ENCODE measurements around the gene PIAS3. TPM values are rescaled to one million over a fixed set of nuclear protein-coding genes. Genes with fewer than 3 reads are reported as not detected.
A peak's percentile ranks its signal among the peaks of the same experiment; 100 is the strongest.

PIAS3 gene
- total and polyA plus RNA-seq, 10 of the 15 experiments (the other 5 are each of a cell fraction or from before 2014, with no cell fraction given), result 0.85 to 14.9 (median 10.6) TPM

DNA sequence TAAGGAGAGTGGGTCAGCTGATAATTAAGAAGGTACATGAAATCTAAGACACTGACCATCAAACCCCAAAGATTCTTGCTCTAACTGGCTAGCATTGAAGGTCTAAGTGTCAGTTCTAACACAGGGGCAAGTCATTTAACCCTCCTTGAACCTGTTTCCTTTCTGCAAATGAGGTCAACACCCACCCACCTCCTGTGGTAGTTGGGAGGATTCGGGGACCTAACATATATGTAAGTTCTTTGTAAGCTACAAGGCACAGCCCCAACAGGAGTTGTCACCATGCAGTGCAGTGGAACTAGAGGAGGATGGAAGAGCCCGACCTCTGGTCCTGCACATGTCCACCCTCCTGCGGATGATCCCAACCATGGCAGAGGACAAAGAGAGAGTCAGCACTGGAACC lies 11.1 kb downstream of the PIAS3 start:
- BruUV-seq (replicated peaks), result no TSS peak
- no peaks in the 10 kb centered on the region for H4K20me1 ChIP-seq (ENCODE audit: control insufficient read depth, insufficient read depth)
- FAIRE-seq (no peak), ATAC-seq (no peak), DNase-seq (ENCODE audit: low read depth, low spot score) (no peak)
- no peak overlapping the region for H3K9ac ChIP-seq (ENCODE audit: control insufficient read depth, insufficient read depth, low read length)
- H3K9me3 ChIP-seq (replicated peaks; ENCODE audit: control insufficient read depth, insufficient read depth, low read length), result no peaks in the 10 kb centered on the region
- H3K4me1 ChIP-seq (ENCODE audit: control insufficient read depth, insufficient read depth, low read length), result peaks cover 15% of the 10 kb centered on the region
- in situ Hi-C loops (cut with MboI), result loop anchor here (5.0 kb wide), 1 partner anchor 159 kb away; no protein-coding TSS in a partner anchor
- H3K36me3 ChIP-seq (ENCODE audit: control insufficient read depth in 2 of 2, insufficient read depth in 2 of 2, low read length in 1 of 2), result peaks cover 0 to 14% of the 10 kb centered on the region in 2 experiments
- ChIA-PET RAD21 (ENCODE audit: unreplicated experiment) (interaction anchor here (4.5 kb wide), 1 partner anchor 10 kb away, joined by 69 read pairs; the partner anchor contains the start of gene PIAS3), POLR2A (interaction anchor here (1.0 to 1.7 kb wide), 3 partner anchors 9 to 164 kb away, joined by 3 to 6 read pairs (median 5); partner anchors contain the start of gene PIAS3), SMC1A (ENCODE audit: uncharacterized antibody, unreplicated experiment) (interaction anchor here (0.6 to 5.5 kb wide), 6 partner anchors 11 to 132 kb away, joined by 3 to 54 read pairs (median 3); partner anchors contain the start of gene PIAS3), CTCF (interaction anchor here (1.1 to 8.2 kb wide), 7 partner anchors 10 to 164 kb away, joined by 3 to 172 read pairs (median 45); partner anchors contain the start of genes ITGA10, PIAS3, POLR3C and RNF115)
- H3K4me3 ChIP-seq, result no peak overlapping the region
- TF ChIP-seq BMI1 (IDR thresholded peaks at IDR 0.05; ENCODE audit: borderline replicate concordance) (no peak), TCF7 (IDR thresholded peaks at IDR 0.05; ENCODE audit: borderline replicate concordance) (no peak), BACH1 (IDR thresholded peaks at IDR 0.05; ENCODE audit: borderline replicate concordance) (no peak), YBX1 (IDR thresholded peaks at IDR 0.05) (no peak), CREB1 (IDR thresholded peaks at IDR 0.05; ENCODE audit: low read depth) (no peak)
- no peak overlapping the region for H3K4me2 ChIP-seq (ENCODE audit: control insufficient read depth, insufficient read depth)
- intact Hi-C loops (cut with micrococcal nuclease; ENCODE audit: unreplicated experiment), result no loop called here
- 69% methylated on average over 3 of the region's 3 CpGs for WGBS (ENCODE audit: insufficient coverage, insufficient replicate concordance, low lambda C conversion rate, missing lambda C conversion rate)
- no peaks in the 10 kb centered on the region for H3K79me2 ChIP-seq (ENCODE audit: control insufficient read depth, insufficient read depth, low read length)
- H3K27me3 ChIP-seq (replicated peaks in 1 of 2; ENCODE audit: control insufficient read depth in 2 of 2, insufficient read depth in 2 of 2, low read length in 1 of 2), result no peaks in the 10 kb centered on the region
- no peak overlapping the region for H3K27ac ChIP-seq (ENCODE audit: control insufficient read depth, insufficient read depth)
- H2AFZ ChIP-seq (ENCODE audit: control insufficient read depth, low read depth, low read length), result no peak overlapping the region

DNA sequence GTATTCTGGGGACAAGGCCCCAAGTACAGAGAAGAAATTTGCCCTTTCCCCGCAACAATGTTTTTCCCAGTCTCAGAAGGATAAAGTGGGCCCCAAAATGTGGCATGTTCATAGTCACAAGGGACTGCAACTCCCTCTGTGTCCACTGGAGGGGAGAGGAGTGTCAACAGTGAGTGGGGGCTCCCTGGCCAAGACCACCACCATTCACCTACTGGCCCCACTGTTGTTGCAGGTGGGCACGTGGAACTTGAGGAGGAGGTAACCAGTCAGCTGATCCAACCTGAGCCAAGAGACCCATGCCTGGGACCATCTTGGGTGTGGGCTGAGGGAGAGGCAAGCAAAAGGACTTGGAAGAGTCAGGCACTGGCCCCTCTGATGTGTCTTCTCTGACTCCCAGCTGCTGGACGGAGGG lies 12.7 kb downstream of the PIAS3 start:
- no peaks in the 10 kb centered on the region for H3K27me3 ChIP-seq (replicated peaks in 1 of 2; ENCODE audit: control insufficient read depth in 2 of 2, insufficient read depth in 2 of 2, low read length in 1 of 2)
- H3K4me1 ChIP-seq (ENCODE audit: control insufficient read depth, insufficient read depth, low read length), result peaks cover 15% of the 10 kb centered on the region
- in situ Hi-C loops (cut with MboI) (loop anchor here (5.0 kb wide), 1 partner anchor 161 kb away; no protein-coding TSS in a partner anchor), intact Hi-C loops (cut with micrococcal nuclease; ENCODE audit: unreplicated experiment) (loop anchor here (1.0 kb wide), 1 partner anchor 167 kb away; no protein-coding TSS in a partner anchor)
- ATAC-seq (peak; percentile 70), DNase-seq (ENCODE audit: low read depth, low spot score) (no peak), FAIRE-seq (no peak)
- no peaks in the 10 kb centered on the region for H4K20me1 ChIP-seq (ENCODE audit: control insufficient read depth, insufficient read depth)
- ChIA-PET SMC1A (ENCODE audit: uncharacterized antibody, unreplicated experiment) (interaction anchor here (0.7 to 5.5 kb wide), 6 partner anchors 12 to 163 kb away, joined by 3 to 54 read pairs (median 6); partner anchors contain the start of gene PIAS3), POLR2A (interaction anchor here (0.8 to 3.0 kb wide), 4 partner anchors 11 to 116 kb away, joined by 3 to 24 read pairs (median 4); partner anchors contain the start of gene PIAS3), CTCF (interaction anchor here (0.6 to 8.2 kb wide), 27 partner anchors 11 to 191 kb away, joined by 3 to 172 read pairs (median 5); partner anchors contain the start of genes ANKRD34A, ANKRD35, HJV and ITGA10), RAD21 (ENCODE audit: unreplicated experiment) (interaction anchor here (0.9 to 4.5 kb wide), 7 partner anchors 12 to 166 kb away, joined by 3 to 69 read pairs (median 4); partner anchors contain the start of genes ANKRD34A, PIAS3, POLR3GL and RBM8A)
- peak overlapping the region; percentile 71 for H3K9ac ChIP-seq (ENCODE audit: control insufficient read depth, insufficient read depth, low read length)
- H3K4me2 ChIP-seq (ENCODE audit: control insufficient read depth, insufficient read depth), result peak overlapping the region; percentile 89
- H3K4me3 ChIP-seq, result peak overlapping the region; percentile 89
- H3K9me3 ChIP-seq (replicated peaks; ENCODE audit: control insufficient read depth, insufficient read depth, low read length), result no peaks in the 10 kb centered on the region
- H2AFZ ChIP-seq (ENCODE audit: control insufficient read depth, low read depth, low read length), result peak overlapping the region; percentile 71
- peaks cover under 1 to 15% of the 10 kb centered on the region in 2 experiments; a peak in 3 of 4 replicates for H3K36me3 ChIP-seq (ENCODE audit: control insufficient read depth in 2 of 2, insufficient read depth in 2 of 2, low read length in 1 of 2)
- peak overlapping the region; percentile 83 for H3K27ac ChIP-seq (ENCODE audit: control insufficient read depth, insufficient read depth)
- WGBS (ENCODE audit: insufficient coverage, insufficient replicate concordance, low lambda C conversion rate, missing lambda C conversion rate), result 26% methylated on average over 3 of the region's 3 CpGs
- no TSS peak for BruUV-seq (replicated peaks)
- H3K79me2 ChIP-seq (ENCODE audit: control insufficient read depth, insufficient read depth, low read length), result no peaks in the 10 kb centered on the region
- no peak for TF ChIP-seq RUNX3 (IDR thresholded peaks at IDR 0.05; ENCODE audit: low read length)
- no peak for TF ChIP-seq BRCA1 (IDR thresholded peaks at IDR 0.05; ENCODE audit: low read depth, low read length)
- TF ChIP-seq SIN3A (IDR thresholded peaks at IDR 0.05; ENCODE audit: low read depth, low read length), result no peak
- TF ChIP-seq, protein P1, sequence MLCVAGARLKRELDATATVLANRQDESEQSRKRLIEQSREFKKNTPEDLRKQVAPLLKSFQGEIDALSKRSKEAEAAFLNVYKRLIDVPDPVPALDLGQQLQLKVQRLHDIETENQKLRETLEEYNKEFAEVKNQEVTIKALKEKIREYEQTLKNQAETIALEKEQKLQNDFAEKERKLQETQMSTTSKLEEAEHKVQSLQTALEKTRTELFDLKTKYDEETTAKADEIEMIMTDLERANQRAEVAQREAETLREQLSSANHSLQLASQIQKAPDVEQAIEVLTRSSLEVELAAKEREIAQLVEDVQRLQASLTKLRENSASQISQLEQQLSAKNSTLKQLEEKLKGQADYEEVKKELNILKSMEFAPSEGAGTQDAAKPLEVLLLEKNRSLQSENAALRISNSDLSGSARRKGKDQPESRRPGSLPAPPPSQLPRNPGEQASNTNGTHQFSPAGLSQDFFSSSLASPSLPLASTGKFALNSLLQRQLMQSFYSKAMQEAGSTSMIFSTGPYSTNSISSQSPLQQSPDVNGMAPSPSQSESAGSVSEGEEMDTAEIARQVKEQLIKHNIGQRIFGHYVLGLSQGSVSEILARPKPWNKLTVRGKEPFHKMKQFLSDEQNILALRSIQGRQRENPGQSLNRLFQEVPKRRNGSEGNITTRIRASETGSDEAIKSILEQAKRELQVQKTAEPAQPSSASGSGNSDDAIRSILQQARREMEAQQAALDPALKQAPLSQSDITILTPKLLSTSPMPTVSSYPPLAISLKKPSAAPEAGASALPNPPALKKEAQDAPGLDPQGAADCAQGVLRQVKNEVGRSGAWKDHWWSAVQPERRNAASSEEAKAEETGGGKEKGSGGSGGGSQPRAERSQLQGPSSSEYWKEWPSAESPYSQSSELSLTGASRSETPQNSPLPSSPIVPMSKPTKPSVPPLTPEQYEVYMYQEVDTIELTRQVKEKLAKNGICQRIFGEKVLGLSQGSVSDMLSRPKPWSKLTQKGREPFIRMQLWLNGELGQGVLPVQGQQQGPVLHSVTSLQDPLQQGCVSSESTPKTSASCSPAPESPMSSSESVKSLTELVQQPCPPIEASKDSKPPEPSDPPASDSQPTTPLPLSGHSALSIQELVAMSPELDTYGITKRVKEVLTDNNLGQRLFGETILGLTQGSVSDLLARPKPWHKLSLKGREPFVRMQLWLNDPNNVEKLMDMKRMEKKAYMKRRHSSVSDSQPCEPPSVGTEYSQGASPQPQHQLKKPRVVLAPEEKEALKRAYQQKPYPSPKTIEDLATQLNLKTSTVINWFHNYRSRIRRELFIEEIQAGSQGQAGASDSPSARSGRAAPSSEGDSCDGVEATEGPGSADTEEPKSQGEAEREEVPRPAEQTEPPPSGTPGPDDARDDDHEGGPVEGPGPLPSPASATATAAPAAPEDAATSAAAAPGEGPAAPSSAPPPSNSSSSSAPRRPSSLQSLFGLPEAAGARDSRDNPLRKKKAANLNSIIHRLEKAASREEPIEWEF (IDR thresholded peaks at IDR 0.05; ENCODE audit: insufficient replicate concordance, low read depth, low read length), result no peak
